Cardiac septum (tissue), 1 donor: ENCODE data around the gene LMBRD1. TPM values are rescaled to one million over a fixed set of nuclear protein-coding genes. Genes with fewer than 3 reads are reported as not detected.

Experiments used
- DNase-seq: peaks from one replicate; pipeline ENCODE4 v3.0.0-alpha.2; 2020; ENCODE audit warnings: low spot score
- intact Hi-C: fragments of 100-400 bp; cut with DNase I; formaldehyde crosslinking; loops from one replicate; pipeline ENCODE4 v1.14.0; 2022
- total RNA-seq: library from RNA; stranded (reverse); fragmentation: NEBNext Ultra II Directional; extraction: Animal tissue kit (Norgen Biotek cat#: 25700); gene quantifications from one replicate; pipeline ENCODE4 v1.2.1, GENCODE V29; 2021
- donor health status: DM: no; HTN: no; CAD: no.

Gene LMBRD1
- total RNA-seq, 1 donor from 2014 or later = 37.0 TPM

DNA sequence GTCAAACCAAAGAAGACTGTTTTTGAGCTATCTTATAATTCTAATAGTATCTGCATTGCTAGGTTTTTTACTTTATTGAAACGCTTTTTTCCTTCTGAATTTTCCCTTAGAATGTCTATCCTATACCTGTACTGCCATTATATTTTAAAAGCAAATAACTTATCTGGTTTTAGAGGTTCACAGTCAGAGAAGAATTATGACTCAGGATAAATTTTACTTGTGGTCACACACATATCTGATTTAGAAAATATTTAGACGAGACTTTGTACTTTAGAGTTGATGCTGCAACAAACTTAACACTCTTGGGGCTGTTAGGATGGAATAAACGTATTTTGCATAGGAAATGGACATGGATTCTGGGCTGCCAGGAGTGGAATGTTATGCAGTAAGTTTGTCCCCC is 33.0 kb downstream of the LMBRD1 start:
- intact Hi-C loops = no loop called here
- no peak for DNase-seq

- DNase-seq = no peak
- intact Hi-C loops = no loop called here
These were observed 35.0 kb downstream of the LMBRD1 start for GRCh38 chr6:69761853-69762252.

GRCh38 chr6:69758214-69758613 is 38.6 kb downstream of the LMBRD1 start:
- DNase-seq = no peak
- intact Hi-C loops = no loop called here

DNA sequence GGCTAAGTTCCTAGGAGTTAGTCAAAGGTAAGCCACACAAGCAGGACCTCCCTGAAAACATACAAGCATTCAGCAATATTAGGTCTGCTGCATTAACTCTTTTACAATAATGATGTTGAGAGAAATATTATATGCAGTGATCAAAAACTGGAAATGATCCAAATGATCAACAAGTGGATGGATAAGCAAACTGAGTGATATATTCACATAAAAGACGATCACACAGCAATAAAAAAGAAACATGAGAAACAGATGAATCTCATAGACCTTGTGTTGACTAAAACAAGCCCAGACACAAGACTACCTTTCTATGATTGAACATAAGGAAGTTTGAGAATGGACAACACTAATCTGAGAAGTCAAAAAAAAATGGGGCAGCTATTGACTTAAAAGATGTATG is 39.9 kb downstream of the LMBRD1 start:
- DNase-seq = no peak
- intact Hi-C loops = no loop called here

GRCh38 chr6:69756366-69756765 is 40.4 kb downstream of the LMBRD1 start:
- DNase-seq = no peak
- intact Hi-C loops = no loop called here

- no peak for DNase-seq
- intact Hi-C loops = loop anchor here (10.0 kb wide), 1 partner anchor 370 kb away; no protein-coding TSS in a partner anchor
These were observed 61.8 kb downstream of the LMBRD1 start for GRCh38 chr6:69735027-69735426.

DNA sequence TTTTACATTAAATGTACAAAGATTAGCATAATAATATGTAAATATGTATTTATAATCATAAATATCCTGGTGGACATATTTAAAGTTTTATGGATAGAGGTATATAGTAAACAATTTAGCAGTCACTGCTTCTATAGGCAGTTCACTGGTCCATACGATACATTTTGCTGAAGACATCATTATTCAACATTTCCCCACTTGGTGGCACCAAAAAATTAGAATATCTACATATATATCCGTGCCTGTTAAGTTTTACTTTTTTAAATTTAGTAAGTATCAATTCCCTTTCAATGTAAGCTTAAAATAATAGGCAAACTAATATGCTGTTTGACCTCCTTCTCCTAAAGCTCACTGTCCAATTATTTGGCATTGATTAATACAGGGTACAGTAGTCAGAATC is 64.2 kb downstream of the LMBRD1 start:
- DNase-seq = no peak
- intact Hi-C loops = loop anchor here (10.0 kb wide), 1 partner anchor 372 kb away; no protein-coding TSS in a partner anchor

DNA sequence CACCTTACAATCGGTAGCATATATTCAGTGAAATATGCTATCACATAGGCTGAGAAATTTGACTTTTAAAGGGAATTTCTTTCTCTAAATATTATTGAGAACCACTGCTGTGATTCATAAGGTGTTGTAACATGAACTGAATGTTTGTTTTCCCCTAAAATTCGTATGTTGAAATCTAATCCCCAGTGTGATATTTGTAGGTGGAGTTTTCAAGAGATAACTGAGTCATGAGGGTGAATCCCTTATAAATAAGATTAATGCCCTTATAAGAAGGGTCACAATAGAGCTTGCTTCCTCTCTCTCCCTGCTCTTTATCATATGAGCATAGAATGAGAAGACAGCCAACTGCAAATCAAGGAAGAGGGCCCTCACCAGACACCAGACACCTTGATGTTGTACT is 64.8 kb downstream of the LMBRD1 start:
- intact Hi-C loops = loop anchor here (10.0 kb wide), 1 partner anchor 373 kb away; no protein-coding TSS in a partner anchor
- DNase-seq = no peak

DNA sequence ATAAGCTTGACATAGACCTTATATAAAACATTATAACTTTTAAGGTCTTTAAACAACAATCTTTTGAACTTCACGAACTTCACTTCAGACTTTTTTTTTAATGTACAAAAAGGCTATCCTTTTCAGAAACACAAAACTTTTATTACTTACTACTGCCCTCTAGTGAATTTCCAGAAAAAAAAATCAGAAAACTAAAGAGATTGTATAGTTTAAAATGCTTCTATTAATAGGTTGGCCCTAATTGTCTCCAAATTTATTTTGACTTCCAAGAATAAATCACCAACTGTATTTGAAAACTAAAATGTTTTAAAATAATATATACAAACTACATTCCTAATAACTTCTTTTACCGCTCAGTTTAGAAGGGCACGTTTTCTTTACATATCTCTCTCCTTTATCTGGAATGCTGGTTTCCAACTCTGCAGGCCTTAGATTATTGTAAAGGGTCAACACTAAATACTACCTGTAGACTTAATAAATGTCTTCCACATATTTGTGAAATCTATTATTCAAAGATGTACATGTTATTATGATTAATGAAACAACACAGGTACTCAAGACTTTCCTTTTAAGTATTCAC is 66.8 kb downstream of the LMBRD1 start:
- intact Hi-C loops = loop anchor here (10.0 kb wide), 1 partner anchor 375 kb away; no protein-coding TSS in a partner anchor
- DNase-seq = no peak

- DNase-seq = no peak
- intact Hi-C loops = no loop called here
These were observed 74.1 kb downstream of the LMBRD1 start for GRCh38 chr6:69722683-69723082.

GRCh38 chr6:69719602-69720193 is 77.1 kb downstream of the LMBRD1 start:
- no peak for DNase-seq
- intact Hi-C loops = no loop called here

DNA sequence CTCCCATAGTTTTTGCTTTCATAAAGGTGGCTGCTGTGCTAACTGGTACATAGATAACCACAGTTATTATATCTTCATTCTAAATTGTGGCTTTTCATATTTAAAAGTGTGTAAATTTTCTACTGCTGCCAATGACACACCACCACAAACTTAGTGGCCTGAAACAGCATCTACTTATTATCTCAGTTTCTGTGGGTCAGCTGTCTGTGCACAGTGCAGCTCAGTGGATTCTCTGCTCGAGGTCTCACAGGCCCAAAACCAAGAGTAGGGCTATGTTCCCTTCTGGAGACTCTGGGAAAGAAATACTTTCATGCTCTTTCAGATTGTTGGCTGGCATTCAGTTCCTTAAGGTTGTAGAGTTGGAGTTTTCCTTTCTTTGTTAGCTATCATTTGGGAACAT is 90.1 kb downstream of the LMBRD1 start:
- DNase-seq = no peak

GRCh38 chr6:69705954-69706353 is 90.9 kb downstream of the LMBRD1 start:
- intact Hi-C loops = no loop called here
- DNase-seq = no peak

More for the DNA sequence above, 90.1 kb downstream of the LMBRD1 start:
- intact Hi-C loops = no loop called here

- DNase-seq = no peak
- intact Hi-C loops = no loop called here
These were observed 91.9 kb downstream of the LMBRD1 start for GRCh38 chr6:69704916-69705315.

DNA sequence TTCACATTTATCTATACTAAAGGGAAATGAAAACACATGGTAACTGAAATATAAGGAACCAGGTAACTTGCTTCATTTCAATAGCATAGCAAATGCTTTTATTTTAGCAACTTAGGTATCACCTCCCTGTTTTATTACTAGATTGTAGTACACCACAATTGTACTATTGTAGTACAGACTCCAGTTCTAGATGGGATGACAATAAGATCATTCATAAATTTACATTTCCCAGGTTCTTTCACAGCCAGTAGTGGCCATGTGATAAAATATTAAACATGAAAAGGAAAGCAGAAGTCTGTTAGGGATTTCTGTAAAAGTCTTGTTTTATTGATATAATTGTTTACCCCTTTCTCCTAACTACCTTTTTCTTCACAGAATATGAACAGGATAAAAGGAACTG is 97.2 kb downstream of the LMBRD1 start:
- no peak for DNase-seq
- intact Hi-C loops = no loop called here

DNA sequence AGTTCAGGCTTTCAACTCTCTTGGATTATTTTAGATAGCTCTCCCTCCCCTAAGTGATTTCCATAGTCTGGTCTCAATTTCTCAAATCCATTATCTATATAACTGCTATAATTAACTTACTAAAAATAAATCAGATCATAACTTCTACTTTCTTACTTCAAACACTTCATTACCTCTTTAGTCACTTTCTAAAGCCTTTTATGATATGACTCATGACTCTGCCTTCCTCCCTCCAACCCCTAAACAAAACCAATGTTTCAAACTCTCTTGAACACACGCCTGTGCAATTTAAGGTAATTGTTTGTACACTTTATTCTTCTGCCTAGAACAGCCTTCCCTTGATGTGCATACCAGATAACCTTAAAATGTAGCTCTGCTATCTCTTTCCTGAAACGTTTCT is 100.5 kb downstream of the LMBRD1 start:
- intact Hi-C loops = no loop called here
- DNase-seq = no peak

GRCh38 chr6:69693762-69694161 is 103.0 kb downstream of the LMBRD1 start:
- intact Hi-C loops = no loop called here
- no peak for DNase-seq

- DNase-seq = no peak
These were observed 105.8 kb downstream of the LMBRD1 start for GRCh38 chr6:69690986-69691385.

GRCh38 chr6:69680302-69680701 is 116.5 kb downstream of the LMBRD1 start:
- DNase-seq = no peak
- intact Hi-C loops = no loop called here

More at GRCh38 chr6:69690986-69691385, 105.8 kb downstream of the LMBRD1 start:
- intact Hi-C loops = no loop called here

GRCh38 chr6:69673298-69673697 is 123.5 kb downstream of the LMBRD1 start:
- intact Hi-C loops = no loop called here
- DNase-seq = no peak

DNA sequence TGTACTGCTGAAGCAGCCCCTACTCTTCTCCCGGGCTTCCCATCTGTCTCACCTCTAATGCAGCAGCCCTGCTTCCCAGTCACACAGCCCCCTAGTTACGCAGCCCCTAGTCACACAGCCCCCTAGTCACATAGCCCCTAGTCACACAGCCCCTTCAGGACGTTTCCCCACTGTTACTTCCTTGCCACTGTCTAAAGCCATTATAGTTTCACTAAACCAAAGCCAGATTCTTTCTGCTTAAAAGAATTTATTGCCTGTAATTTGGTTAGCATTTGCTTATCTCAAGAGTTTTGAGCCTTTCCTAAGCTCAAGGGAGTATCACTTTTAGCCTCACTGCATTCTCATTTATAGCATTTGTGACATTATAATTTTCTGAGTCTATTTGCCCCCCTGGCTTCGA is 127.9 kb downstream of the LMBRD1 start:
- DNase-seq = no peak
- intact Hi-C loops = no loop called here
